ENCODE measurements around the gene YIPF5.

YIPF5 gene

GRCh38 chr5:144170276-144171024 is at the start of gene YIPF5, which contains the start of gene KCTD16:
YIPF5 (minus strand) TSS chr5:144170659; CDS start chr5:144169955, 704 bp downstream.
KCTD16 (plus strand) TSS chr5:144170873.
- DNase-seq (ENCODE audit: low spot score), result peak; percentile 95

- no peak for DNase-seq (ENCODE audit: low spot score)
Observed at GRCh38 chr5:144219869-144220268, 49.4 kb upstream of the YIPF5 start.

- DNase-seq (ENCODE audit: low spot score), result no peak
Observed at GRCh38 chr5:144210655-144211054, 40.2 kb upstream of the YIPF5 start.

GRCh38 chr5:144209361-144209760 is 38.9 kb upstream of the YIPF5 start:
- no peak for DNase-seq (ENCODE audit: low spot score)

GRCh38 chr5:144207875-144208444 is 37.5 kb upstream of the YIPF5 start:
- DNase-seq (ENCODE audit: low spot score), result peak; percentile 39

GRCh38 chr5:144206141-144206540 is 35.7 kb upstream of the YIPF5 start:
- no peak for DNase-seq (ENCODE audit: low spot score)

- DNase-seq (ENCODE audit: low spot score), result peak; percentile 31
Observed at GRCh38 chr5:144205141-144205551, 34.7 kb upstream of the YIPF5 start.

- DNase-seq (ENCODE audit: low spot score), result peak; percentile 83
Observed at GRCh38 chr5:144203750-144204596, 33.5 kb upstream of the YIPF5 start.

- no peak for DNase-seq (ENCODE audit: low spot score)
Observed at GRCh38 chr5:144202726-144203125, 32.3 kb upstream of the YIPF5 start.

GRCh38 chr5:144202072-144202471 is 31.6 kb upstream of the YIPF5 start:
- peak; percentile 37 for DNase-seq (ENCODE audit: low spot score)

- no peak for DNase-seq (ENCODE audit: low spot score)
Observed at GRCh38 chr5:144201588-144201987, 31.1 kb upstream of the YIPF5 start.

- no peak for DNase-seq (ENCODE audit: low spot score)
Observed at GRCh38 chr5:144198386-144198785, 27.9 kb upstream of the YIPF5 start.

GRCh38 chr5:144196612-144197011 is 26.2 kb upstream of the YIPF5 start:
- DNase-seq (ENCODE audit: low spot score), result no peak

GRCh38 chr5:144195448-144195847 is 25.0 kb upstream of the YIPF5 start:
- DNase-seq (ENCODE audit: low spot score), result no peak

- DNase-seq (ENCODE audit: low spot score), result no peak
Observed at GRCh38 chr5:144194144-144194543, 23.7 kb upstream of the YIPF5 start.

GRCh38 chr5:144192661-144193060 is 22.2 kb upstream of the YIPF5 start:
- no peak for DNase-seq (ENCODE audit: low spot score)

GRCh38 chr5:144191998-144192397 is 21.5 kb upstream of the YIPF5 start:
- peak; percentile 43 for DNase-seq (ENCODE audit: low spot score)

GRCh38 chr5:144191531-144191930 is 21.1 kb upstream of the YIPF5 start:
- DNase-seq (ENCODE audit: low spot score), result no peak

- no peak for DNase-seq (ENCODE audit: low spot score)
Observed at GRCh38 chr5:144189800-144190429, 19.5 kb upstream of the YIPF5 start.

- no peak for DNase-seq (ENCODE audit: low spot score)
Observed at GRCh38 chr5:144187699-144188294, 17.3 kb upstream of the YIPF5 start.

GRCh38 chr5:144183254-144183889 is 12.9 kb upstream of the YIPF5 start:
- DNase-seq (ENCODE audit: low spot score), result no peak
